Smooth muscle cell (in vitro differentiated cells): ENCODE measurements around the gene CLDN34. TPM values are rescaled to one million over a fixed set of nuclear protein-coding genes. Genes with fewer than 3 reads are reported as not detected.

Experiments used
- DNase-seq: peaks from one replicate; lab custom pipeline; 2025; ENCODE audit not compliant: unreplicated experiment; lab: John Stamatoyannopoulos, UW
- H2AFZ ChIP-seq: fragments of 200-600 bp; sonication (generic); 2 replicates; pipeline ENCODE4 v1.6.0; 2016; ENCODE audit warnings: antibody characterized with exemption, low read depth, mild to moderate bottlenecking
- H3F3A ChIP-seq: fragments of 200-600 bp; sonication (generic); 2 replicates; pipeline ENCODE4 v1.6.0; 2017; ENCODE audit warnings: antibody characterized with exemption, low read depth
- H3K27ac ChIP-seq: fragments of 200-600 bp; sonication (generic); 2 replicates; pipeline ENCODE4 v1.5.1; 2016; ENCODE audit warnings: low read depth, mild to moderate bottlenecking
- H3K27me3 ChIP-seq: fragments of 200-600 bp; sonication (generic); 2 replicates; pipeline ENCODE4 v1.6.1; 2016; ENCODE audit warnings: low read depth, mild to moderate bottlenecking
- H3K36me3 ChIP-seq: fragments of 200-600 bp; sonication (generic); 2 replicates; pipeline ENCODE4 v1.5.1; 2016; ENCODE audit warnings: low read depth
- H3K4me1 ChIP-seq: fragments of 200-600 bp; sonication (generic); 2 replicates; pipeline ENCODE4 v1.5.1; 2016; ENCODE audit warnings: low read depth
- H3K4me2 ChIP-seq: fragments of 200-600 bp; sonication (generic); 2 replicates; pipeline ENCODE4 v1.6.0; 2016; ENCODE audit warnings: mild to moderate bottlenecking
- H3K4me3 ChIP-seq: fragments of 200-600 bp; sonication (generic); 2 replicates; pipeline ENCODE4 v1.5.1; 2016; ENCODE audit warnings: mild to moderate bottlenecking
- H3K79me2 ChIP-seq: fragments of 200-600 bp; sonication (generic); 2 replicates; pipeline ENCODE4 v1.6.0; 2016; ENCODE audit warnings: low read depth, mild to moderate bottlenecking
- H3K9ac ChIP-seq: fragments of 200-600 bp; sonication (generic); 2 replicates; pipeline ENCODE4 v1.6.0; 2016; ENCODE audit warnings: low read depth
- H3K9me3 ChIP-seq: fragments of 200-600 bp; sonication (generic); replicated peaks from 2 replicates; pipeline ENCODE4 v1.5.1; 2016; ENCODE audit warnings: low read depth
- H4K20me1 ChIP-seq: fragments of 200-600 bp; sonication (generic); 2 replicates; pipeline ENCODE4 v1.6.0; 2016; ENCODE audit warnings: low read depth
- WGBS: methylation state at CpG from one replicate; pipeline ENCODE4 v1.1.7; 2016; ENCODE audit warnings: low lambda C conversion rate; 5-methylcytosine and 5-hydroxymethylcytosine counted together
- polyA plus RNA-seq: library from polyadenylated mRNA; unstranded; fragments of >200 nt; fragmentation: Nextera tagmentation; extraction: Ambion mirVana; gene quantifications from 2 replicates; pipeline ENCODE4 v1.2.1, GENCODE V29; 2016
- total RNA-seq: library from RNA; depleted of rRNA; stranded (reverse); fragments of >200 nt; gene quantifications from 2 replicates; pipeline ENCODE4 v1.2.3, GENCODE V29; 2014
- TF ChIP-seq, protein P1 (sequence below): fragments of 200-600 bp; sonication (generic); IDR thresholded peaks from 2 replicates; pipeline ENCODE4 v1.5.1; 2017; ENCODE audit warnings: borderline replicate concordance, mild to moderate bottlenecking, antibody characterized with exemption; ENCODE audit not compliant: insufficient read depth, poor library complexity, severe bottlenecking

The CLDN34 gene
- total and polyA plus RNA-seq, 2 experiments from 2014 or later = 1.0 TPM; not detected in 1

DNA sequence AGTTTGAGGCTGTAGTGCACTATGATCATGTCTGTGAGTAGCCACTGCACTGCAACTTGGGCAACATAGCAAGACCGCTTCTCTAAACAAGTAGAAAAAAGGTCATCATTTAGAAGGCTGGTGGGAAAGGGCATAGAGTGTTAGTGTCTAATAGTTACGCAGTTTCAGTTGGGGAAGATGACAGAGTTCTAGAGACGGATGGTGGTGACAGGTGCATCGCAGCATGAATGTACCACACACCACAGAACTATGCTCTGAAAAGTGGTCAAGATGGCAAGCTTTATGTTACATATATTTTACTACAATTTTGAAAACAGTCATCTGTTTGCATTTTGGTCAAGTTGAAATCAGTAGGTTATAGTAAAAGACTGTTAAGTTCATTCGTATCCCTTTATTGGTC is 23.7 kb upstream of the CLDN34 start:
- no peak for DNase-seq
- WGBS = 88% methylated on average over 5 of the region's 5 CpGs
- Histone ChIP-seq H3K27ac (no peak overlapping the region), H3K4me3 (no peak overlapping the region), H3K27me3 (no peaks in the 10 kb centered on the region), H4K20me1 (no peaks in the 10 kb centered on the region), H3K4me2 (no peak overlapping the region), H3K36me3 (no peaks in the 10 kb centered on the region), H3K9me3 (no peaks in the 10 kb centered on the region), H2AFZ (no peak overlapping the region), H3K9ac (no peak overlapping the region), H3F3A (no peaks in the 10 kb centered on the region), H3K4me1 (no peaks in the 10 kb centered on the region), H3K79me2 (no peaks in the 10 kb centered on the region)
- TF ChIP-seq, protein P1, sequence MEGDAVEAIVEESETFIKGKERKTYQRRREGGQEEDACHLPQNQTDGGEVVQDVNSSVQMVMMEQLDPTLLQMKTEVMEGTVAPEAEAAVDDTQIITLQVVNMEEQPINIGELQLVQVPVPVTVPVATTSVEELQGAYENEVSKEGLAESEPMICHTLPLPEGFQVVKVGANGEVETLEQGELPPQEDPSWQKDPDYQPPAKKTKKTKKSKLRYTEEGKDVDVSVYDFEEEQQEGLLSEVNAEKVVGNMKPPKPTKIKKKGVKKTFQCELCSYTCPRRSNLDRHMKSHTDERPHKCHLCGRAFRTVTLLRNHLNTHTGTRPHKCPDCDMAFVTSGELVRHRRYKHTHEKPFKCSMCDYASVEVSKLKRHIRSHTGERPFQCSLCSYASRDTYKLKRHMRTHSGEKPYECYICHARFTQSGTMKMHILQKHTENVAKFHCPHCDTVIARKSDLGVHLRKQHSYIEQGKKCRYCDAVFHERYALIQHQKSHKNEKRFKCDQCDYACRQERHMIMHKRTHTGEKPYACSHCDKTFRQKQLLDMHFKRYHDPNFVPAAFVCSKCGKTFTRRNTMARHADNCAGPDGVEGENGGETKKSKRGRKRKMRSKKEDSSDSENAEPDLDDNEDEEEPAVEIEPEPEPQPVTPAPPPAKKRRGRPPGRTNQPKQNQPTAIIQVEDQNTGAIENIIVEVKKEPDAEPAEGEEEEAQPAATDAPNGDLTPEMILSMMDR = no peak

DNA sequence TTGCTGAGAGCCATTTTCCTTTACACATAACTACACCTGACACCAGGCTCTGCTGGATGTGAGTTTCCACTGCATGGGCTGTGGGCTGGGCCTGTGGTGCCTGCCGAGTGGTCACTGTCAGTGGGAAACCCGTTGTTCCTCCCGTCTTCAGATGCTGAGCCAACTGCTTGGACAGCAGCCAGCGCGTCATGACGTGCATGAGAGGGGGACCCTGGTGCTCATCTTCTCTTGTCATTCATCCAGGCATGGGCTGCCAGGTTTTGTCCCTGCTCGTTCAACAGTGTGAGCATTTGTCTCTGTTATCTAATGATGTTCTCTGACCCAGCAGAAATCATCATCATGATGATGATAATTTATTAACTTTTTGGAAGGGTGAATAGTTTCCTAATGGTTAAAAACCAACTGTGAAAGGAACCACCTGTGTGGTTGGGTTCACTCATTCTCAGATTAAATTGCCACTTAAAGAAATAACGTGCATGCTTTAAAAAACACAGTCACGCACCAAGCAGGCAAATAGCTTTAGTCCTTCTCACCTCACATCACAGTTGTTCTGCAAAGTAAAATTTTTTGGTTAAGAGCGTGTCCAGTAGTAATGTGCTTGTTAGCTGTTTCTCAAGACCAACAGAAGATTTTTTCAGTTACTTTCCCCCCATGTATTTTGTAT is 19.9 kb upstream of the CLDN34 start:
- no peak for DNase-seq
- Histone ChIP-seq H3K79me2 (no peaks in the 10 kb centered on the region), H3K4me2 (no peak overlapping the region), H3K4me3 (no peak overlapping the region), H2AFZ (no peak overlapping the region), H3K4me1 (no peaks in the 10 kb centered on the region), H3K9me3 (no peaks in the 10 kb centered on the region), H3K9ac (no peak overlapping the region), H3K27me3 (no peaks in the 10 kb centered on the region), H3K27ac (no peak overlapping the region), H3K36me3 (no peaks in the 10 kb centered on the region), H4K20me1 (no peaks in the 10 kb centered on the region), H3F3A (no peaks in the 10 kb centered on the region)
- TF ChIP-seq, protein P1 = no peak
- 82% methylated on average over 10 of the region's 10 CpGs for WGBS

GRCh38 chrX:9948406-9948805 is 18.8 kb upstream of the CLDN34 start:
- TF ChIP-seq, protein P1 = no peak
- 88% methylated on average over 9 of the region's 9 CpGs for WGBS
- no peak overlapping the region for H3K27ac ChIP-seq
- no peaks in the 10 kb centered on the region for H3F3A ChIP-seq
- no peak for DNase-seq
- no peak overlapping the region for H3K4me2 ChIP-seq
- no peak overlapping the region for H3K4me3 ChIP-seq
- H2AFZ ChIP-seq = no peak overlapping the region
- no peaks in the 10 kb centered on the region for H4K20me1 ChIP-seq
- no peaks in the 10 kb centered on the region for H3K4me1 ChIP-seq
- no peaks in the 10 kb centered on the region for H3K36me3 ChIP-seq
- no peaks in the 10 kb centered on the region for H3K9me3 ChIP-seq
- no peaks in the 10 kb centered on the region for H3K79me2 ChIP-seq
- H3K9ac ChIP-seq = no peak overlapping the region
- H3K27me3 ChIP-seq = no peaks in the 10 kb centered on the region

DNA sequence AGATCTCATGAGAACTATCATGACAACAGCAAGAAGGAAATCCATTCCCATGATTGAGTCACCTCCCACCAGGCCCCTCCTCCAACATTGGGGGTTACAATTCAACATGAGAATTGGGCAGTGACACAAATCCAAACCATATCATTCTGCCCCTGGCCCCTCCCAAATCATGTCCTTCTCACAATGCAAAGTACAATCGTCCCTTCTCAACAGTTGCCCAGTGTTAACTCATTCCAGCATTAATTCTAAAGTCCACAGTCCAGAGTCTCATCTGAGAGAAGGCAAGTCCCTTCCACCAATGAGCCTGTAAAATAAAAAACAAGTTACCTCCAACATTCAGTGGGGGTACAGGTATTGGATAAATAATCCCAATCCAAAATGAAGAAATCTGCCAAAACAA is 14.9 kb upstream of the CLDN34 start:
- H3K27me3 ChIP-seq = no peaks in the 10 kb centered on the region
- WGBS = 84% methylated on average over 1 of the region's 1 CpG
- TF ChIP-seq, protein P1 = no peak

More for the DNA sequence above, 14.9 kb upstream of the CLDN34 start:
- Histone ChIP-seq H3K36me3 (no peaks in the 10 kb centered on the region), H3K9me3 (no peaks in the 10 kb centered on the region), H4K20me1 (no peaks in the 10 kb centered on the region), H3K4me2 (no peak overlapping the region), H3K9ac (no peak overlapping the region), H3K4me3 (no peak overlapping the region), H3K27ac (no peak overlapping the region), H2AFZ (no peak overlapping the region), H3K79me2 (no peaks in the 10 kb centered on the region), H3K4me1 (no peaks in the 10 kb centered on the region), H3F3A (no peaks in the 10 kb centered on the region)
- DNase-seq = no peak
